ENCODE results near the gene MYEOV.

- TF ChIP-seq GABPA (IDR thresholded peaks at IDR 0.05 in 1 of 2, conservative IDR thresholded peaks at IDR 0.05 in 1 of 2): no peak
- no peak for TF ChIP-seq CTCF (IDR thresholded peaks at IDR 0.05; ENCODE audit: low read depth, low read length, missing input control)
- no peak for TF ChIP-seq MAX (IDR thresholded peaks at IDR 0.05)
- TF ChIP-seq EGR1 (IDR thresholded peaks at IDR 0.05; ENCODE audit: low read depth in 2 of 2): no peak
- TF ChIP-seq REST (IDR thresholded peaks at IDR 0.05): no peak
- TF ChIP-seq TAF1 (conservative IDR thresholded peaks at IDR 0.05): no peak
- no peak for TF ChIP-seq YY1 (IDR thresholded peaks at IDR 0.05)
- no peak for TF ChIP-seq JUND (IDR thresholded peaks at IDR 0.05)
- TF ChIP-seq ATF3 (IDR thresholded peaks at IDR 0.05): no peak
- no peak for TF ChIP-seq RAD21 (IDR thresholded peaks at IDR 0.05)
- no peak for TF ChIP-seq FOXA1 (IDR thresholded peaks at IDR 0.05)
- TF ChIP-seq ZBTB33 (IDR thresholded peaks at IDR 0.05): no peak
Measured at GRCh38 chr11:69301455-69302401, 7.8 kb downstream of the MYEOV start.
